ENCODE measurements around the gene ARHGEF5. TPM values are rescaled to one million over a fixed set of nuclear protein-coding genes. Genes with fewer than 3 reads are reported as not detected.

ARHGEF5 gene
- polyA plus RNA-seq, 4 donors, result 8.9 to 38.1 (median 22.2) TPM

DNA sequence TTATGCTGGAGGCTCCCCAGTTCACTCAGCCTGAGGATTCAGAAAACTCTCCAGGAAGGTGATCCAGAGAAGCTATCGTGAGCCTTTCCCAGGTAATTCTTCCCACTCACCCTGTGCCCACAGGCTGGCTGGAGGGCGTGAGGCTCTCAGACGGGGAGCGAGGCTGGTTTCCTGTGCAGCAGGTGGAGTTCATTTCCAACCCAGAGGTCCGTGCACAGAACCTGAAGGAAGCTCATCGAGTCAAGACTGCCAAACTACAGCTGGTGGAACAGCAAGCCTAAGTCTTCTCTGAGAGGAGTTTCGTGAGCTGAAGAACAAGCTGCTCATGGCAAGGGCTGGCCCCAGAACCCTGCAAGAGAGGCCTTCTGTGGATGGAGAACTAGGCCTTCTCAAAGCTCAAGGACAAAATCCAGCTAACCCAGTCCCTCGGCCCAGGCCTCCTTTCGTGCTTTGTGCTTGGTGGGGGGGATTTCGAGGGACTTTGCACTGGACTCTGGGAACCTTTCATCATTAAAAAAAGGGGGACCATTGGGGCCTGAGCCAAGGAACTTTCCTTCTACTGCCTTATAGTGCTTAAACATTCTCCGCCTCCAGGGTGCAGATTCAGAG lies 24.7 kb downstream of the ARHGEF5 start:
- no peak for DNase-seq (ENCODE audit: low read depth in 4 of 4, low spot score in 3 of 4)

DNA sequence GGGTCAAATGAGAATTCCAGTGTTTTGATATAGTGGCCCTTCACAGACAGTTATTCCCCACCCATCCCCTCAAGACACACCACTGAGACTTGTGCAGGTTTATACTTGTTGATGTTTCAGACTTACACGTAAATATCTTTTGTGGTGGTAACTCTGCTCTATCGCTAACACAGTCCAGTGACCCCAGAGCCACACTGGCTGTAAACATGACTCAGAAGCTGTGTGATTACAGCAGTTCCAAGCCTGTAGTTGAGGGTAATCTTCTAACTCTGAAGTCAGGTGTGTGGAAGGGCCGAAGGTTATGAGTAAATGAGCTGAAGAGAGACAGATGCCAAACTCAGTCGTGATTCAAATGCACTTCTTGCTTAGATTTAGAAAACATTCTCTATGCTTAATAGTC lies 28.9 kb downstream of the ARHGEF5 start:
- DNase-seq (ENCODE audit: low read depth in 4 of 4, low spot score in 3 of 4), result no peak

DNA sequence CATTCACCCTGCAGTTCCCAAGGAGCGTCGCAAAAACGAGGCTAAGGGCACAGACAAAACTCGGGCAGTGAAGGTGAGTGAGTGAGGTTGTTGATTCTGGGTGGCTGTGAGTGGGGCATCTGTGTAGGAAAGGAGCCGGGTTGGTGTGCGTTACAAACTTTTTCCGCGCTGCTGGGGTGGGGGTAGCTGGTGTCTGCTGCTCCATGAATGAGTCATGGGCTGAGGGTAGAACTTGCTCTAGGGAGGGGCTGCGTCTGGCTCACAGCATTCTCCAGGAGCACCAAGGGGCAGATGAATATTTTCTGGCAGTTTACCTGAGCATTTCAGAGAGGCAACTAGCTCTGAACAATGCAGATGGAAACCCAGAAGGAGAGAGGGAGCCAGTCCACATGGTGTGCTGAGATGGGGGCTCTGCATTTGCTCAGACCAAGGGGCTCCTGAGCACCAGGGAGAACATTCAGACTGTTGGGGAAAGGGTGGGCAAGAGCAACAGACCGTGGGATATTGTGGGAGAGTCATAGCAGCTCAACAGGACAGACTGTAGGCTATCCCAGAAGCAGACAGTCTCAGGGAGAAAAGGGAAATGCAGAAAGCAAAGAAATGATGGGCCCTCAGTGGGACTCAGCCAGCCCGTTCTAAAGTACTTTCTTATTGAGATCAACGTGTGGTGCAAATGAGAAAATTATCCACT lies 29.5 kb downstream of the ARHGEF5 start:
- DNase-seq (ENCODE audit: low read depth in 4 of 4, low spot score in 3 of 4), result no peak

DNA sequence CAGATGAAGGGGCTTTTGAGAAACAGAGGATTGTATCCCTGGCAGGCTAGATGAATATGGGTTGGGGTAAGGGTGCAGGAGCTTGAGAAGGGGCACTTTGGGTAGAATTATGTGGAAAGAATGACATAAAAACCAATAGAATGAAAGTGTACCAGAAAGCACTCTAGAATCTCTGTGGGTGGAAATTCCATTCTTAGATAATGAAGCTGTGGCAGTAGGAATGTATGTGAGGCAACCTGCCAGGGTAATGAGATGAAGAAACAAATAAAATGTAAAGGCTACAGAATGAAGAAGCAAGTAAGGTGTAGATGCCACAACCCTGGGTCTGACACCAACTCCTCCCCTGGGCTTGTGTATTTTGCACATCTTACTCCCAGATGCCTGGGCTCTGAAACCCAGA lies 31.5 kb downstream of the ARHGEF5 start:
- no peak for DNase-seq (ENCODE audit: low read depth in 4 of 4, low spot score in 3 of 4)

DNA sequence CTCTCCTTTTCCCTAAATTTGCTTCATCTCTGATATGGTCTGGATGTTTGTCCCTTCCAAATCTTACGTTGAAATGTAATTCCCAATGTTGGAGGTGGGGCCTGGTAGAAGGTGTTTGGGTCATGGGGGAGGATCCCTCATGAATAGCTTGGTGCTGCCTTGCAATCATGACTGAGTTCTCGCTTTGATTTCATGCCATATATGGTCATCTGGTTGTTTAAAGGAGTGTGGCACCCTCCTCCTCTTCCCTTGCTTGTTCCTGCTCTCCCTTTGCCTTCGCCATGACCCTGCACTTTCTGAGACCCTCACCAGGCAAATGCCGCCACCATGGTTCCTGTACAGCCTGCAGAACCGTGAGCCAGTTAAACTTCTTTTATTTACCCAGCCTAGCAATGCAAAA lies 33.7 kb downstream of the ARHGEF5 start:
- DNase-seq (ENCODE audit: low read depth in 4 of 4, low spot score in 3 of 4), result no peak

DNA sequence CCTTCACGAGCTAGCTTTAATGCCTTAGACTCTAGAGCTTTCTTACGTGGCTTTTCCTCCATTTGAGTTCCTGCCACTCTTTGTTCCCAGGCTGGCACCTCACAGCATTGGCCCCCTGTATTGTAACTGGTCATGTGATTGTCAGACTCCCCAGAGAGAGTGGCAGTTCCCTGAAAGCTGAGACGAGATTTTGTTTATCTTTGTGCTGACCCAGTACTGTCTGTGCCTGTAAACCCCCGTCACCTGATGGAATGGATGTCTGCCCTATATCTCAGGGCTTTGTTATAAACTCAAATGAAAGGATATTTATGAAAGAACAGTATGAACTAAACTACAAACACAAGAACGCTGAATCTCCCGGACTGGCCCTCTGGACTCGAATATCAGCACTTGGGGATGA lies 35.3 kb downstream of the ARHGEF5 start:
- DNase-seq (ENCODE audit: low read depth in 4 of 4, low spot score in 3 of 4), result no peak

DNA sequence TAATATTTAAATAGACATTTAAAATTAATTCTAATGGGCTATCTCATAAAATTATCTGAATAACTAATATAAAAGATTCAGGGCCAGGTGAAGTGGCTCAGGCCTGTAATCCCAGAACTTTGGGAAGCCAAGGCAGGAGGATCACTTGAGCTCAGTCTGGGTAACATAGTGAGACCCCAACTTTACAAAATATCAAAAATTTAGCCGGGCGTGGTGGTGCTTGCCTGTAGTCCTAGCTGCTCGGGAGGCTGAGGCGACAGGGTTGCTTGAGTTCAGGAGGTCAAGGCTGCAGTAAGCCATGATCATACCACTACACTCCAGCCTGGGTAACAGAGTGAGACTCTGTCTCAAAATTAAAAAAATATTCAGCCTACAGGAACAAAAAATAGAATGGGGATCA lies 35.8 kb downstream of the ARHGEF5 start:
- DNase-seq (ENCODE audit: low read depth in 4 of 4, low spot score in 3 of 4), result no peak

DNA sequence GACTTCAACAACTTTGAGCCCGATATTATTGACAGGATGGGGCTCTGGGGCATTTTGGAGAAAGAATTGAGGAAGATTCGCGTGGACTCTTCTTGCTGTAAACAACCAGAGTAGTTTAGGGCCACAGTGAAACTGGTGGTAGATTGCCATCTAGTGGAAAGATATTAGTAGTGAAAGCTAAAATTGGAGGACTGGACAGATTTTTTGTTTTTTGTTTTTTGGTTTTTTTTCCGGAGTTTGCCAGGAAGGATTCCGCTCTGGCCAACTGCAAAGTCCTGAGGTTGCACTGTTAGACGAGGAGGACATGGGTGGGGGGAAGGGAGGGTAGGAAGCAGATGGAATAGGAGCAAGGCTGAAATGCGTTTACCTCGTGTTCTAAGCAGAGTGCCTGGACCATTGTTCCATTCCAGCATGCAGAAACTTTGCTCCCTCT lies 36.6 kb downstream of the ARHGEF5 start:
- peak; percentile 42 to 56 (median 46) for DNase-seq (ENCODE audit: low read depth in 4 of 4, low spot score in 3 of 4)

DNA sequence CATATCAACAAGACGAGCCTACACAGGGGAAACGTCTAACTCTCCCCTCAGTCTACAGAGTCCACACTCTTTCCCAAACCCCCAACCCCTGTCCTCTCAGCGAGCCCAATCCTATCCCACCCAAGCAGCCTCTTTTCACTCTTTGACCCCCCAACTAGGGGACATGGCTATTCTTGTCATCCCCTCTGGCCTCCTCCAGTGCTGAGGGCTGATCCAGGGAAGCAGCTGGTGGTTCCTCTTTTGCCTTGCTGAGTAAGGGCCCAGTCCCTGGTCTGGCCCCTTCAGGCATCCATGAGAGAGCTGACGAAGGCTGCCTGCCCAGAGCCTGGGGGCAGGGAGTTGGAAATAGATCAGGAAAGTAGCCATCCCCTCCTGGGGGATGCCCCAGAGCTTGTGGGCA lies 41.9 kb downstream of the ARHGEF5 start:
- DNase-seq (ENCODE audit: low read depth in 4 of 4, low spot score in 3 of 4), result no peak

DNA sequence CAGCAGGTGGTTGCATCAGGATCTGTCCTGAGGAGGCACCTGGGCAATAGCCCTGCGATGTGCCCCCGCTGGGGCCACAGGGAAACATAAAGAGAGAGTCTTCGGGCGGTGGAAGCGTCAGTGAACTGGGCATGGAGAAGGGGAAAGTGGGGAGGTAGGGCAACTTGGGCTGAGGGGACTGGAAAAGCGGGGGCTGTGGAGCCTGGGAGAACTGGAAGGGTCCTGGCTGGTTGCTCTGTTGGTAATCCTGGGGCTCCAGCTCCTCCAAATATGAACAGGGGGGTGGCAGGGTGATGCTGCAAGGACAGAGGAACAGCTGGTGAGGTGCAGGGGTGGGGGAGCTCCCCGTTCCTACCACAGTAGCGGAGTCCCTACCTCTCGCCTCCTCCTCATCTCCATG lies 43.1 kb downstream of the ARHGEF5 start:
- no peak for DNase-seq (ENCODE audit: low read depth in 4 of 4, low spot score in 3 of 4)

DNA sequence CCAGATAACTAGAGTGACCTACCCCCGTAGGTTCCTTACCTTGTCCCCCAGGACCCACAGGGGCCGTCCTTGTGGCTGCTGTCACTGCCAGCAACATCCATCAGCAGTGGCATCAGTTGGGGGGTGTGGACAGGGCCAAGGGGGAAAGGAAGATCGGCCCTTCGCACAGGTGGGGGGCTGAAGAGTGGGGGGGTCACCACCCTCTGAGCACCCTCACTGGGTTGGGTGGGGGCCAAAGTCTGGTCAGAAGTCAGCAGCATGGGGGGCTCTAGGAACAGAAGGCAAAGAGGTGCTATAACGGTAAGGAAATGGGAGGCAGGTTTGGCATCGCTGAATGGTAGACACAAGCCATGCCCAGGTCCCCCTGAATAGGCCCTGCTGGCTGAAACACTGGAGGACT lies 43.7 kb downstream of the ARHGEF5 start:
- DNase-seq (ENCODE audit: low read depth in 4 of 4, low spot score in 3 of 4), result no peak

DNA sequence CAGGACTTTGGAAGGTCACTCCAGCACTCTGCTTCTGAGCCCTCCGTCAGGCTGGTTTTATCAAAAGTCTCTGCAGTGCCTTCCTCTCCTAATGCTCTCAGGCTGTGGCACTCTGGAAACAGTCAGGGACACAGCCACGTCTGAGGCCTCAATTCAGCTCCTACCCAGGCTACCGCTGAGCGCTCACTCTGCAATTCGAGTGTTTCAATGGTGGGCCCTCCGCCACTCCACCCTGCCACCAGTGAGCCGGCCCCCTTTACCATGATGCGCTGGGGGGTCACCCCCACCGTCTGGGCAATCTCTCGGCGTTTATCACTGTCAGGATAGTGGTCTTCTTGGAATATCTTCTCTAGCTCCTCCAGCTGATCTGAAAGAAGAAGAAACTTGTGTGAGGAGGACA lies 44.7 kb downstream of the ARHGEF5 start:
- DNase-seq (ENCODE audit: low read depth in 4 of 4, low spot score in 3 of 4), result no peak

DNA sequence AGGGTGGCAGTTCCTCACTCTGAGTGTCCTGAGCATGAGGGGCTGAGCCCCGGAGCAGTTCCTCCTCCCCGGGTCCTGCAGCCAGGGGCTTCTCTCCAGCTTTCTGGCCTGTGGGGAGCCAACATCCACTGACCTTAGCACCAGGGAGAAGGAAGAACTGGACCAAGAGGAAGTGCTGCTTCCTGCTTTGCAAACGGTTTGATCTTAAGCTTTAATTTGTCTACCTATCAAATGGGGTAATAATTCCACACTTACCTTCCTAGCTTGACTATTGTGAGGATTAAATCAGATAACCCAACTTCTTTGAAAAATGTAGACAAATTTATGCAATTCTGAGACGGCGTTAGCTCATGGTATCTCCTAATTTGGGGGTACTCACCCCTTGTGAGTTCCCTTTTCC lies 46.3 kb downstream of the ARHGEF5 start:
- DNase-seq (ENCODE audit: low read depth in 4 of 4, low spot score in 3 of 4), result no peak

DNA sequence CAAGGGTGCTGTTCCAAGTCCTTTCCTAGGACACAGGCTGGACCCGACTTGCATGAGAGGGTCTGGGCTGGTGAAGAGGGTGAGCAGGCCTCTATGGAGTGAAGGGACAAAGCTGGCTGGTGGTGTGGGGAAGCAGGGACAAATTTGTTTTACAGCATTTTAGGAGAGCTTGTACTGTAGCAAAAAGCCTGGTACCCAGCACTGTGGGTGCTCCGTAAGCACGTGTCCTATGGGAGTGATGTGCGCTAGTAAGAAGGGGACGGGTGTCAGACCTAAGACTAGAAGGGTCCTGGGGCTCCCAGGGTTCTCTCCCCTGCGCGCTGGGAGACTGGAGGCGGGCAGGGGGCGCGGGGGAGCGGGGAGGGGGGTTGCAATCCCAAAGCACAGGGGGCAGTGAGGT lies 47.9 kb downstream of the ARHGEF5 start:
- no peak for DNase-seq (ENCODE audit: low read depth in 4 of 4, low spot score in 3 of 4)

DNA sequence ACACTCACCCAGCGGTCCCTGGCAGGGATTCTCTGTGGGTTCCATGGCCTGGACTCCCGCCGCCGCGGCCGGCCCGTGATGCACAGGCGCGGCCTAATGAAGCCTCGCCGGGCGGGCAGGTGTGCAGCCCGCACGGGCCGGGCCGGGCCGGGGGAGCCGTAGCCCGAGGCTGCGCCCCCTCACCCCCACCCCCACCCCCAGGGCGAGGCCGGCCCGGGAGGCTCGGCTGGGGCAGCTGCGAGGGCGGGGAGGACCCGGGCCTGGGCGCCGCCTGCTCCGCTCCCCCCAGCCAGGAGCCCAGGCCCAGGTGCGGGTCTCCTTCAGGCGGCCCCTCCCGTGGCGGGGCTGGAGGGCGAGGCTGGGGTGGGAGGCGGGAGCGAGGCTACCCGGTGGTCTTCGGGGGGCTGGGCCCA lies 48.5 kb downstream of the ARHGEF5 start, which contains the start of gene NOBOX:
Gene NOBOX (minus strand): TSS at position 45 of the 413 bp plus-strand sequence.
- no peak for DNase-seq (ENCODE audit: low read depth in 4 of 4, low spot score in 3 of 4)

DNA sequence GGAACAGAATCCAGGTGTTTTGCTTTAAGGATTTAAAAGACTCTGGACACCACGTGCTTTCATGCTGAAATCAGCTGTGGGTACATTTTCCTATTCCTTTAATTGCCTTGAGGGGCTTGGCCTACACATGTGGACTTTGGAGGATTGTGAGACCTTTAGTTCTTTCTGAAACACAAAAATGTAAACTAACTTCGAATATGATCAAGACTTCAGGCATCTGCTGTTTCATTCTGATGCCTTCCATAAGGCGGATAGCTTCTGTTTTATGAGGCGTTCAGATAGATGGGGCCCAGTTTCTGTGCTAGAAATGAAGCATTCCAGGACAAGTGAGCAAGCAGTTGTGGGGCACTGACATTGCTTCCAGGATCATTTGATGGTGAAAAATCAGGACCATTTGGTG lies 49.7 kb downstream of the ARHGEF5 start:
- no peak for DNase-seq (ENCODE audit: low read depth in 4 of 4, low spot score in 3 of 4)

DNA sequence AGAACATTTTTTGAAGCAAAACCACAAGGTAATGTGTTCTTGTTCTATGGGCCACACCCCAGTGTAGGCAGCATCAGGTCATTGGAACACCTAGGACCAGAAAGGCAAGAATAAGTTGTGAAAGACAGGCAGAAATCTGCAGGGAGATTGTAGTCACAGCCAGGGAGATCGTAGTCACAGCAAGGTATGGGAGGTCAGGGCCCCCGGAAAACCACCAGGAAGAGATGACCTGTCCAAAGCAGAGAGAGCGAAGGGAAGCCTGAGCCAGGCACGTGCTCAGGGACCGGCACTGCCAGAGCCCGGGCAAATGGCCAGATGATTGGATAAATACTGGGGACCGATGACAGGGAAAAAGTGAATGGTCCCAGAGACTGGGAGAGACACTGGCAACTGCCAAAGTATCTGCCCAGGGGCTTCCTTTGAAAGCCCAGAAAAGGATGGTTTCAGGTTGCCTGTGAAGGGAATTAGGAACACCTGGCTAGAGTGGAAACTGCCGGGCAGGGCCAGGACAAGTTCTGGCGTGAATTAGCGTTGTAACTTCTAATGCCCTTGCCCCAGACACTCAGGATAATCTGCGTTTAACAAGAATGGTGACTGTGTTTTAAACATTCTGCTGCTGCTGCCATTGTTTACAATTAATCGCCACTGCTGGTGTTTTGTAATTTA lies 52.2 kb downstream of the ARHGEF5 start:
- DNase-seq (ENCODE audit: low read depth in 4 of 4, low spot score in 3 of 4), result no peak

DNA sequence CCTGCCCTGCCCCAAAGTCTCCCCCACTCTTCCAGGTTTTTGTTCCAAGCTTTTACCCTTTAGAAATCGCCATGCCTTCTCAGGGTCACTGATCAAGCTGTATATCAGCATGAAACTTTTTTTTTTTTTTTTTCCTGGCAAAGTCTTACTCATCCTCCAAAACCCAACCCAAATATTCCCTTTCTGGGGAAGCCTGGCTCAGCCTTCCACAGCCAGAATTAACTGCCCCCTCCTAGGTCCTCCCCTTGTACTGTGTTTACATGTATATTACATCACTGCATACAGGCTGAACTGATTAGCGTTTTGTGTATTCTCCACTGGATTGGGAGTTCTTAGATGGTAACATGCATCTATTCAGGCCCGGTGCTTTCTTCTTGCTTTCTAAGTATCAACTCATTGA lies 52.9 kb downstream of the ARHGEF5 start:
- DNase-seq (ENCODE audit: low read depth in 4 of 4, low spot score in 3 of 4), result no peak

DNA sequence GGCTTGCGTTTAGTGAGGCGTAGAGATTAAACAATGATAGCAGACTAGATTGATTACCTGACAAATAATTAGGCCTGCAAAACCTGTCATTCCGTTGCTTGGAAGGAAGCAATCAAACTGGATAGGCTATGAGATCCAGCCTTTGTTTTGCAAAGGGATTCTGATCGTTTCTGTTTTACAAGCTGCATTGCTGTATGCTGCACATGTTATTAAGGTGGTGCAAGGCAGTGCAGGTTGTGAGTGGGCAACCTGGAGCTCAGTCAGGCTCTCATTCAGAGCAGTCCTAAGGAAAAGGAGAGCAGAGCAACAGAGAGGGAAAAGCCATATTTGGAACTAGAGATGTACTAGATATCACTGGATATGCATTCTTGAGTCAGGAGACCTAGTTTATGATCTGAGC lies 55.2 kb downstream of the ARHGEF5 start:
- no peak for DNase-seq (ENCODE audit: low read depth in 4 of 4, low spot score in 3 of 4)

DNA sequence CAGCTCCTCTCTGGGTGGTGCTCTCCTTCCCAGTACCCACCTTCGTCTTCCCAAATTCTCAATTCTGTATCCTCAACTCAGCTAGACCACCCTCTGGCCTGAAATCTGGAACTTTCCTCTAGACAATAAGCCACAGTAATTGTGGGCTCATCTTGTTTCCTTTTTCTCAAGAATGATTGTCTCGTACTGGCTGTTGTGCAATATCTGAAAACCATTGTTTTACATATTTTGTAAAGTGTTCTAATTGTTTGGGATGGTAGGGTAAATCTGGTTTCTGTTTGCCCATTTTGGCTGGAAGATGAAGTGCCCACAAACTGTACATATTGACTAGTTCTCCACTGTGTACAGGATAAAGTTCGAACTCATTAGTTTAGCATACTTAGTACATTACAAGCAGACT lies 59.6 kb downstream of the ARHGEF5 start:
- DNase-seq (ENCODE audit: low read depth in 4 of 4, low spot score in 3 of 4), result no peak

DNA sequence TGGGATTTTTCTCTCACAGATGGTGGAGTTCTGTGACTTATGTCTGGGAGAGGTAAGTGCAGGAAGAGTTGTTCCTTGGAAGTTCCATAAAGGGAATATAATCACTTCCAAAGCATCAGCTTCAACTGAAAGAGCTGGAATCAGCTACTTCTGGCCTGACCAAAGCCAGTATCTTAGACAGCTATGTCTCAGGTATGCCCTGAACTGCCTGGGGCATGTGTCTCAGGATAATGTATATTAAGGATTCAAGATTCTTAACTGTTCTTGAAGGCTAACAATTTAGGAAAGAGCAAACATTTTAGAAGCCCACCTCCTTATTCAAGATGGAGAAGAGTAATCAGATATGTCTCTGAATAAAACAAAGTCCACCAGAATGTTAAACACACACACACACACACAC lies 60.7 kb downstream of the ARHGEF5 start:
- no peak for DNase-seq (ENCODE audit: low read depth in 4 of 4, low spot score in 3 of 4)

DNA sequence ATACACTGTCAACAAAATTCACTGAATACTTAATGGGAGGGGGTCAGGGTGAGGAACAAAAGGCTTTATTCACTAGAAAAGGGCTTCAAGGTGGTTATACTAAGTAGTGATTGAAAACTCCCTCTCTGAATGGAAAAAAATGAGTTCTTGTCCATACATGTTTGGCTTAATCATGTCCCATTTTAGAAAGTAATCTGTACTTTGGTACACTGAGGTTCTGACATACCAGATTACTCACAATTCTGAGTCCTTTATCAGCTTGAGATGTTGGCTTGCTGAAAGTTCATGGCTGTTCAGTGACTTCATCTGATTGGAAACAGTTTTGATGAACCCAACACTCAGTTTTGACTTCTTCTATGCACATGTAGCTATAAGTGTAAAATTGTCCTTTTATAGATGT lies 61.1 kb downstream of the ARHGEF5 start:
- no peak for DNase-seq (ENCODE audit: low read depth in 4 of 4, low spot score in 3 of 4)

Measured in left renal pelvis (tissue), 4 donors.